ENCODE results near the gene SCAMP2.
"Not testable (repeated sequence)": the region's sequence is repeated elsewhere in the genome, so short reads cannot be mapped to it uniquely, and the experiment has no call there.

SCAMP2 gene

DNA sequence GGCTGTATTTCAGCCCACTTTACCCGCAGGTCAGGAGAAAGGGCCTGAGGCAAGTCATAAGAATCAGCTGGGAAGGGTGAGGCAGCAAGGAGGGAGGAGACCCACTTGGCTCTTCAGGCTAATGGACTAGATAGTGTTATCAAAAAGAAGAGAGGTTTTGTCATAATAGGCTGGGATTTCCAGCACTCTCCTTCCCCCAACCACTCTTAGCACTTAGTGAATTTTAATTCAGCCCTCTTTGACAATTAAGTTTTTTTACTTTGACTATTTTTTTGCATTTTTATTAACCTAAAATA is 17.4 kb upstream of the SCAMP2 start:
- no peak for DNase-seq (ENCODE audit: low spot score)

DNA sequence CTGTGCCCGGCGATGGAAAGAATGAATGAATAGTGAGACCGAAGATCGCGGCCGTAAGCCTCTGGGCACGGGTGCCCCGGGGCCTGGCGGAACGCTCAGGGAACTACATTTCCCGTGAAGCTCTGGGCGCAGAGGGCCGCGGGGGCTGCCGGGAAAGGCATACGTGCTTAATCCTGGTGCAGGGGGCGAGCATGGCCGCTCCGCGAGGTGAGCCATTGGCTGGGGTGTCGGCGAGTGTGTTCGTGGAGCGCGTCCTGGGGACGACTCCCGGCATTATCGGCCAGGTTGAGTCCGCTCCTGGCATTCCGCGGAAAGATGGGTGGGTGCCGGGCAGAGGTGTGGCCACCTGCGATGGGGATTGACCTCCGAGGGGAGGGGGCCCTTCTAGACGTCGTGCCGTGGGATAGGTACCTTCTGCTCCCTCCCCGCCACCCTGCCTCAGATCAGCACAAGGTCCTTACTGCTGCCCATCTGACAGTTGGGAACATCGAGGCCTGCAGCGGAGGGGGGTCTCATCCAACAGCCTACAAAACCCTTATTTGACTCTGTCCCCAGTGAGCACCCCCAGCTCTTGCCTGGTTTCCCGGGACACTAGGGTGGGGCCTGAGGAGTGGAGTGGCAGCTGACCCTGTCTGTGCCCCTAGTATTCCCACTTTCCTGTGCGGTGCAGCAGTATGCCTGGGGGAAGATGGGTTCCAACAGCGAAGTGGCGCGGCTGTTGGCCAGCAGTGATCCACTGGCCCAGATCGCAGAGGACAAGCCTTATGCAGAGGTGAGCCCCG is 16.9 kb upstream of the SCAMP2 start, which contains the start of gene MPI:
Gene MPI, plus strand, starts transcription at position 160 of the 782 bp plus-strand sequence. Its CDS starts 32 bp downstream, at position 192.
- DNase-seq (ENCODE audit: low spot score), result peak; percentile 83

DNA sequence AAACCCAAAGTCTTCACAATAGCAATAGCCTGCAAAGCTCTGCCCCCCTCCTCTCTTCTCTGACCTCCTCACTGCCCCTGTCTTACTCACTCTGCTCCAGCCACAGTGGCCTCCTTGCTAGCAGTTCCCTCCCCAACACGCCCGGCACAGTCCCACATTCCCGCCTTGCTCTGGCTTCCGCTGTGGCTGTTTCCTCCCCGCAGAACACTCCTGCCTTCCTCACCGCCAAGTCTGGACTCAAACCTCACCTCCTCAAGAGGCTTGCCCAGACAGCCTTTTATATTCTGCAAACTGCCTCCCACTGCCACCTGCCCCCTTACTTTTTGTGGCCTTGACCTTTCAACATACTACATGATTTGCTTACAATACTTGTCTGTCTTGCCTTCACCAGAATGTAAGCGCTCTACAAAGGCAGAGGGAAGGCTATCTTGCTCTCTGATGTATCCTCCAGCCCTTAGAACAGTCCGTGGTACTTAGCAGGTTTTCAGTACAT is 16.3 kb upstream of the SCAMP2 start:
- DNase-seq (ENCODE audit: low spot score), result no peak

DNA sequence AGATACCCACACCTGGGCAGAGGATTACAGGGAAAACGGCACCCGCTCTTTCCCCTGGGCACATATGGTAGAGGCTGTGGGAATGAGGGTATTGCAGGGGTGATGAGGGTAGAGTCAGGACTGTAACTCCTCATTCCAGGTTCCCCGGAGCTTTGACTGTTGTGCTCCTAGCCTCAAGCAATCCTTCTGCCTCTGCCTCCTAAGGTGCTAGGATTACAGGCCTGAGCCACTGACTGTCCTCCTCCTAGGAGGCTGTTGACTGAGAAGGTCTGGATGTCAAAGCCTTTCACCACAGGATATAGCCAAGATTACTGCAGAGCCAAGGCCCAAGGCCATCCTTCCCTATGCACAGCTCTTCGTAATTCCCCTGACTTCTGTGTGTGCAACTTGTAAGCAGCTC is 15.6 kb upstream of the SCAMP2 start:
- no peak for DNase-seq (ENCODE audit: low spot score)

DNA sequence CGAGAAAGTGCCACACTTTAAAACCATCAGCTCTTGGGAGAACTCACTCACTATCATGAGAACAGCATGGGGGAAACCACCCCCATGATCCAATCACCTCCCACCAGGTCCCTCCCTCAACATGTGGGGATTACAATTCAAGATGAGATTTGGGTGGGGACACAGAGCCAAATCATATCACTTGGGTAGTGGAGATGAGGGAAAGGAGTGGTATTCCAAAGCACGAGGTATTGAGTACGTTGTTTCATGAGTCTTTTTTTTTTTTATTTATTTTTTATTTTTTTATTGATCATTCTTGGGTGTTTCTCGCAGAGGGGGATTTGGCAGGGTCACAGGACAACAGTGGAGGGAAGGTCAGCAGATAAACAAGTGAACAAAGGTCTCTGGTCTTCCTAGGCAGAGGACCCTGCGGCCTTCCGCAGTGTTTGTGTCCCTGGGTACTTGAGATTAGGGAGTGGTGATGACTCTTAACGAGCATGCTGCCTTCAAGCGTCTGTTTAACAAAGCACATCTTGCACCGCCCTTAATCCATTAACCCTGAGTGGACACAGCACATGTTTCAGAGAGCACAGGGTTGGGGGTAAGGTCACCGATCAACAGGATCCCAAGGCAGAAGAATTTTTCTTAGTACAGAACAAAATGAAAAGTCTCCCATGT is 14.5 kb upstream of the SCAMP2 start:
- not testable (repeated sequence) for DNase-seq (ENCODE audit: low spot score)

DNA sequence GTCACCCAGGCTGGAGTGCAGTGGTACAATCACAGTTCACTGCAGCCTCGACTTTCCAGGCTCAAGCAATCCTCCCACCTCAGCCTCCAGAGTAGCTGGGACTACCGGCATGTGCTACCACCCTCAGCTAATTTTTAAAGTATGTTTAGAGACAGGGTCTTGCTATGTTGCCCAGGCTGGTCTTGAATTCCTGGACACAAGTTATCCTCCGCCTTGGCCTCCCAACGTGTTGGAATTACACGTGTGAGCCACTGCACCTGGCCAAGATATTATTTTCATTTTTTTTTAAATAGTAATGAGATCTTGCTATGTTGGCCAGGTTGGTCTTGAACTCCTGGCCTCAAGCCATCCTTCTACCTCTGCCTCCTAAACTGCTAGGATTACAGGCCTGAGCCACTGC is 12.3 kb upstream of the SCAMP2 start:
- DNase-seq (ENCODE audit: low spot score), result no peak

DNA sequence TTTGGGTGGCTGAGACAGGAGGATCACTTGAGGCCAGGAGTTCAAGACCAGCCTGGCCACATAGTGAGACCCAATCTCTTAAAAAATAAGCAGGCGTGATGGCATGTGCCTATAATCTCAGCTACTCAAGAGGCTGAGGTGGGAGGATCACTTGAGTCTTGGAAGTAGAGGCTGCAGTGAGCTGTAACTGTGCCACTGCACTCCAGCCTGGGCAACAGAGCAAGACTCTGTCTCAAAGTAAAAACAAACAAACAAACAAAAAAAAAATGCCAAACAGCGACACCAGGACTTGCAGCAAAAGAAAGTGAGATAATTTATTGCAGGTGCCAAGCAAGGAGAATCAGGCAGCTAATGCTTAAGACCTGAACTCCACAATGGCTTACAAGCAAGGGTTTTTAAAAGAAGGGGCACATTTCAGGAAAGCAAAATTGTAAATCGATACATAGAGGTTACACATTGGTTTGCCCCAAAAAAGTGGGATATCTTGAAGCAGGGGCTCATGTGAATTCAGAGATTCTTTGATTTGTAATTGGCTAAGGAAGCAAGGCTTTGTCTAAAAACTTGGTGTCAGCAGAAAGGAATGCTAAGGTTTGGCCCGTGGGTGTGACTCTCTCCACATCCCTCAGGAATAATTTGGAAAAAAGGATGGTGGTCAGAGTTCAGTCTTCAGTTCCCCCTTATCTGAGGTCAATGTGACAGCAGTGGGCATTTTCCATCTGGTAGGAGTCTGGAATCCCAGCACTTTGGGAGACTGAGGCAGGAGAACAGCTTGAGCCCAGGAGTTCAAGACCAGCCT is 11.5 kb upstream of the SCAMP2 start:
- DNase-seq (ENCODE audit: low spot score), result no peak

DNA sequence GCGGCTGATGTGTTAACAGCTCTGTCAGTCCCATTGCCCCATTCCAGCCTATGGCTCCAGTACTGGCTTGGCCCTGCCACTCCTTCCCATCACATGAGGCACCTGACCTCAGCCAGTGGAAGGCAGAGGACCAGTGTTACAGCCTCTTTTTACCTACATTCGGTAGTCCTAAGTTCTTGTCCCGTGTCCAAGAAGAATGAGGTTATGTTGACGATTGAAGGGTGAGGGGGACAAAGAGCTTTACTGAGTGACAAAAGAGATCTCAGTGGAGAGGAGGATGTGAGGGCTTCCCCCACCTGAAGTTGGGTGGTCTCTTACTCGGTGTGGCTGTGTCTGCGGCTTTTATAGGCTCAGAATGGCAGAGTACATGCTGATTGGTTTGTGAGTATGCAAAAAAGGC is 9.4 kb upstream of the SCAMP2 start:
- no peak for DNase-seq (ENCODE audit: low spot score)

DNA sequence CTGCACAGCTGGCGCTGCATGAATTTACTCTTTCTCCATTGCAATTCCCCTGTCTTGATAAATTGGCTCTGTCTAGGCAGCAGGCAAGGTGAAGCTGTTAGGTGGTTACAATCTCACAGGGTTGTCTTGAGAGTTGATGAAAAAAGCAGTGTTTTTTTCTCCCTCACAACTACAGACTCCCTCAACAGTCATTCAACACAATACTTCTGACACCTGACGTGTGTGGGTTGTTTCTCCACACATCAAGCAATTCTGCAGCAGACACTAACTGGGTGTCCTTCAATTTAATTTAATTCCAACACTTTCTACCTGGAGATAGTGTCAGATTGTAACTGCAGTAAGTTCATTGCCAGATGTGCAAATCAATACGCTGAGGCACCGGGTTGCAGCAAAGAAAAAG is 5.1 kb upstream of the SCAMP2 start:
- DNase-seq (ENCODE audit: low spot score), result no peak

DNA sequence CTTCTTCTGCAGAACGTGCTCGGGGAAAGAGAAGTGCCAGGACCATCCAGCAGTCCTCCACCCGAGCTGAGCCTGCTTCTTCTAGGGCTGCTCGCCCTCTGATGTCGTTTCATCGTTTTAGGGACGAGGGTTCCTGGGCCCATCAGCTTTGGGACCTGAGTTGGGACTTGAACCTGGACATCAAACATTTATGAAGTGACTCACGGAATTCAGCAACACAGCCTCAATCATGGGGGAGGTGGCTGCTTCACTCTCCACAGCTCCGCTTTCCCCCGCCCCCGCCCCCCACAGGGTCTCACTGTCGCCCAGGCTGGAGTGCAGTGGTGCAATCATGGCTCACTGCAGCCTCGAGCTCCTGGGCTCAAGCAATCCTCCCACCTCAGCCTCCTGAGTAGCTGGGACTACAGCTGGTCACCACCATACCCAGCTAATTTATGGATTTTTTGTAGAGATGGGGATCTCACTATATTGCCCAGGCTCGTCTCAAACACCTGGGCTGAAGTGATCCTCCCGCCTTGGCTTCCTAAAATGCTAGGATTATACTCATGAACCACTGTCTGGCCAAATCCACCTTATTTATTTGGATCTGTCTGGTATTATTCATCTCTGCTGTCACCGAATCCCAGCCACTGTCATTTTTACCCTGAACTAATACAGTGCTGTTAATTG is 725 bp upstream of the SCAMP2 start:
- DNase-seq (ENCODE audit: low spot score), result no peak

DNA sequence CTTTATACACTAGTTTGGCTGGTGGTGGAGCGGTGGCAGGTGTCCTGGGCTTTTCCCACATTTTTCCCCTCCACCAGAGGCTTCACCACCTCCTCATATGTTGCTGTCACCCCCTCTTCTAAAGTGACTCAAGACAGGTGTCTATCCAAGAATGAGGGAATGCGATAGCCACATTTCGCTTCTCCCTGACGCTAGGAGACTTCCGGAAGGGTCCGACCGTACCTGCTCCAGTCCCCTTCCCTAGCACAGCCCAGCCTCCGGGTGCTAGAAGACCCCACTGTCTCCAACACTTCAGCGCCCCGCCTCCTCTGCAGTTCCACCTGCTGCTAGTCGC is 496 bp downstream of the SCAMP2 start:
- DNase-seq (ENCODE audit: low spot score), result no peak

DNA sequence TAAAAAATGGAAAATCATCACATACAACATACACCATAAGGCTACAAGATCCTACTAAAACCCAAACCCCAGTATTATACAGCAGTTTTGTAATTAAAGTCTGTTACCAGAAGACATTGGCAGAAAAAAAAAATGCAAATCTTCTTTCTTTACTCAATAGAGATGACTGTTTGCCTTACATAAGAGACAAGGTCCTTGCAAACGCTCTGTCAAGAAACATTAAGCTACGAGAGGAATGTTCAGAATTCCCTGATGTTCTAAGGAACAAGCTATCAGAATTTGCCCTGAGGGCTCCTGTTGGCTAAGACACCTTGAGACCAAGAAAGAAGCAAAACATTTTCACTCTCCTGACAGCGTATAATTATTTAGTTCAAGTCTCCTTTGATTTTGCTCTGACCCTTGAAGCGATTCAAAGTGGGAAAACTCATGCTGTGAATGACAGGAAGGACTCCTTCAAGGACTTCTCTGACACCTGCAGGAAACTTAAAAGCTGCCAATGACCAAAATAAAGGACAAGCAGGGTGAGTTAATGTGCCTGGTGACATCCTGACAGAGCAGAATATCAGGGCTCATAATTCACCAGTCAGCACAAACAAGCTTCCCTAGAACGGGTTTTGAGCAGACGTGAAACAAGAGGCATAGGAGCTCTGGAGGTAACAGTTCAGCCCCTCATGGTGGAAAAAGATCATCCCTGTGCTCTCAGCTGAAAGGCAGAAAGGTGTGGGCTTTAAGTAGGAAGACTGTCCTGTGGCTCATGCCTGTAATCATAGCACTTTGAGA is 2.5 kb downstream of the SCAMP2 start:
- DNase-seq (ENCODE audit: low spot score), result no peak

DNA sequence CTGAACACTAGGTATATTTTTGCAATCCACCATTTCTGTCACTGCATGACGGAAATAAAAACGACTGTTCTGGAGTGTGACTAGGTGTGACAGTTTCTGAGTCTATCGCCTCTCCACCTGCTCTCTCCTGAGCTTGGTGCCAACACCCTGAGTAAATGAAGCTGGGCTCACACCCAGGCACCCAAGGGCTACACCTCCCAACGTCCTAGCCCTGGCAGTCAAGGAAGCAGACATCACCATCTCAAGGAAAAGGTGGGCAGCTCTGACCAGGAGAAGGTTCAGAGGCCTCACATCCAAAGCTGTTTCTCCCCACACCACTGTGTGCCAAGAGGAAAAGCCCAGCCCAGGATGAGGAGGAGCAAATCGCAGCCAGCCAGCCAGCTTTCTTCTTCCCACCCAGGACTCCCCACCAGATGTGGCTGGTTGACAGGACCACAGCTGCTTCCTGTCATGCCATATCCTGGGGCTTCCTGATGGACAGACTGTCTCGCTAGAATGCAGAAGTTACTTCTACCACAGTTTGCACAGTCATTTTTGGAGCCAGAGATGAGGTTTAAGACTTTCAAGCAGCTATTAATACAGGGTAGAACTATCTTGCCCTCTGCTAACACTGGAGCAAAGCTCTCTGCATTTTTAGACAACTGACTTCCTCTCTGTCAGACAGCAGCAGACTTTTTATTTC is 3.3 kb downstream of the SCAMP2 start:
- DNase-seq (ENCODE audit: low spot score), result peak; percentile 68

DNA sequence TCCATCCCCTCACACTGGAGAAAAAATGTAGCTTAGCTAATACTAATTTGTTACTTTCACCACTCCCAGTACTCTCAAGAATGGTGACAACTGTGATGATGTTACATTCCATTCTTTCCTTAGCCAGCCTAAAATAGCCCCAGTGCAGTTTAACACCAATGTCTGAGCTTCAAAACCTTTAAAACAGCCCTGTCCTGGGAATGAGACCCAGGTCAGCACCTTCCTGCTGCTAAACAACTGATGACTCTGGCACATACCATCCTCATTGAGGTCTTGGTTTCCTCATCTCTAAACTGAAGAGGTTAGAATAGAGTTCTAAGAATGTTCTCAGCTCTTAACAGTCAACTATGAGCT is 3.8 kb downstream of the SCAMP2 start:
- DNase-seq (ENCODE audit: low spot score), result no peak

DNA sequence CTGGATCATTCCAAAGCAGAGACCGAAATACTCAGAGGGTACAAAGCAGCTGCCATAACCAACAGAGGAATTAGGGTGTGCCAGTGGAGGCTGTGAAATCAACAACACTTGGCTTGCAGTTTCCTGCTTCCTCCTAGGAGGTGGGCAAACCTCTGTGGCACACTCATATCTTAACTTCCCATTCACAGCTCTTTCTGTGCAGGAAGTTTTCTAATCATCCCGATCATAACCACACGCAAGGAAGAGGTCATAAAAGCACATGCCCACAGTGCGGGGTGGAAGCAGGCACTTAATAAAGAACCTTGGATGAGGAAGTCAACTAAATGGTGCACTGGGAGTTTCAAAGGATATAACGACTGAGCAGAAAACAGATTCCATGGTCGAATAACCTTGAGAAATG is 5.1 kb downstream of the SCAMP2 start:
- peak; percentile 33 for DNase-seq (ENCODE audit: low spot score)

DNA sequence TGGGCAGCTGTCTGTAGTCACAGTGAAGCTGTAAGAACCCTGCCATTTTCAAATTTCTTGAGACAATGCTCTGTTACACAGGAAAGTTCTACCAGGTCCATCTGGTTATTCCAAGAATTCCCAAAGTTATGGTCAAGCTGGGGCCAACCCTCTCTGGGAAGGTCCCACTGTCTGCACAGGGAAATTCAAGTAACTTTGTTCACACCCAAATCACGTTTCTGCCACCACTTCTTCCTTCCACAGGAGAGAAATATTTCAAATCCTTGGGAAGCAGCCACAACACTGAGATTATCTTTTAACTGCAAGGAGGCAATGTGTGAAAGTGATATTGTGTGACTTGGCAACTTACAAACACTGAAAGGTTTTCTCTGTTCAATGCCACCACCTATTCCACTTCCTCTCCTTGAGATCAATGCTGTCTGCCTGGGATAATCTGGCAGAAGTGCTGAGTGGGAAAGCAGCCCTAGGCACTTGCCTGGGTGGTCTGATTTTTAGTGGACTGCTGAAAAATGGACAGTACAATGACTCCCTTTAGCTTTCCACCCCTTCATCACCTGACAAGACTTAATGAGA is 5.6 kb downstream of the SCAMP2 start:
- DNase-seq (ENCODE audit: low spot score), result no peak

DNA sequence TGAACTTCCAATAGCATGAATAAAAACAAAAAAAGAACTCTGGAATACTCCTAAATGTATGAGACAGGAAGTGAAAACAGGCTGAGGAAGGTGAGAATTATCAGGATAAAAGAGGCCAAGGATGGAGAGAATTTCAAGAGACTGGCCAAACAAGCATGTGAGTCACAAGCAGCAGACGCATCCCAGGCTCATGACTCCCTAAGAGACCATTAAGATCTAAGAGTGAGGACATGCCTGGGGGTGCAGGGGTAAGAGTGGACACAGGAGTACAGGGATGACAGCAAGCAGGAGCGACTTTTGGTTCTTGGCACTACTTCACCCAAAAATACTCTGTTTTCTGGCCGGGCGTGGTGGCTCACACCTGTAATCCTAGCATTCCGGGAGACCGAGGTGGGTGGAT is 7.1 kb downstream of the SCAMP2 start:
- no peak for DNase-seq (ENCODE audit: low spot score)

DNA sequence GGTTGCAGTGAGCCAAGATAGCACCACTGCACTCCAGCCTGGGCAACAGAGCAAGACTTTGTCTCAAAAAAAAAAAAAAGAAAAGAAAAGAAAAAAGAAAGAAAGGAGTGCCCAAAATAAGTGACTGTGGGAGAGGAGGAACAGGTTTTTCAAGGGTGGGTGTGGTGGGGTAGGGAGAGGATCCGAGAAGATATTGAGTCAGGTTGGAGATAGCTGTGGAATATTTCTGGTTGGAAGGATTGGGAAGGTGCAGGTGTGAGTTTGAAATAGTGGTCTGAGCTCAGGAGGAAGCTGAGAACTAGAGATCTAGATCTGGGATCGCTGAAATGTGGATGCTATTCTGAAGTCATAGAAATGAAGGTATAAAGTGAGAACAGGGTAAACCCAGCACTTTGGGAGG is 7.8 kb downstream of the SCAMP2 start:
- DNase-seq (ENCODE audit: low spot score), result no peak

DNA sequence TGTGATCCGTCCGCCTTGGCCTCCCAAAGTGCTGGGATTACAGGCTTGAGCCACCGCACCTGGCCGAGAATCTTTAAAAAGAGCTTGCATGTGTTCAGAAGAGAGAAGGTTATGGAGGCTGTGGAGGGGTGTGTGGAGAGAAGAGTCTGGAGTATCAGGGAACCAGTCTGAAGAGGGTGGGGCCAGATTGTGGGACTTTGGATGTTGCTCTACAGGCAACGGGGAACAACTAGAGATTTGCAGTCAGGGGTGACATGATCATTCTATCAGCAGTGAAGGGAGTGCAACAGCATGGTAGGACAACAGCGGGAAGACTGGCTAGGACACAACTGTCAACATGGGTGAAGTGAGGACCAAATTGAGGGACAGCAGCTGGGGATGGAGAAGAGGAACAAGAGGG is 8.9 kb downstream of the SCAMP2 start:
- no peak for DNase-seq (ENCODE audit: low spot score)

DNA sequence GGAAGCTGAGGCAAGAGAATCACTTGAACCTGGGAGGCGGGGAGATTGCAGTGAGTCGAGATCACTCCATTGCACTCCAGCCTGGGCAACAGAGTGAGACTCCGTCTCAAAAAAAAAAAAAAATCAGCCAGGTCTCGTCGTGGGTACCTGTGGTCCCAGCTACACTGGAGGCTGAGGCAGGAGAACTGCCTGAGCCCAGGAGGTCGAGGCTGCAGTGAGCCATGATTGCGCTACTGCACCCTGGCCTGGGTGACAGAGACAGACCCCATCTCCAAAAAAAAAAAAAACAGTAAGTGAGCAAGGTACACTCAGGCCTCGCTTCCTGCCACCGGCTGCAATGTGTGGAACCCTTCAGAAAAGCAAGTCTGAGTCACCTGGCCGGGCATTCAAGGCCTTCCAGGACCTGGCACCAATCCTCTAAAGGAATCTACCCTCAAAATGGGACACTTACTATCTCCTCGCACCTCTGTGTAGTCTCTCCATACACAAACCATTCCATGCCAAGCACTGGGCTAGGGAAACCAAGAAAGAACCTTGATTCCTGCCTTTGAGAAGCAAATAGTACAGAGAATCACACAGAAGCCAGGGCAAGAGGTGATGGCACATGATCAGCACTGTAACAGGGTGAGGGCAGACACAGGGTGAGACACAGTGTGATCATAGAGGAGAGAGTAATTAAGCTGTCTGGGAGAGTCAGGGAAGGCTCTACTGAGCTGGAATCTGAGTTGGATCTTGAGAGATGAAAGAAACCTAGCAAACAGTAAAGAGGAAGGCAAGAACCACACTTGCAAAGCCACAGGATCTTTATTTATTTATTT is 9.7 kb downstream of the SCAMP2 start:
- DNase-seq (ENCODE audit: low spot score), result no peak
